Activated naive CD4-positive, alpha-beta T cell treated with anti-CD3 and anti-CD28 coated beads, Interleukin-2, amount 50 U/mL, for 72 hours (primary cell): ENCODE data around the gene CSNK1D. TPM values are rescaled to one million over a fixed set of nuclear protein-coding genes. Genes with fewer than 3 reads are reported as not detected.

Source experiments
- ATAC-seq, 2 donors: fragments of 150-1000 bp; cut with Tn5 transposase; 2 replicates each; pipeline ENCODE4 v1.10.0; 2021; ENCODE audit warnings: mild to moderate bottlenecking in 2 of 2, moderate library complexity in 2 of 2
- DNase-seq, 2 donors: peaks; one replicate each; pipeline ENCODE4 v3.0.0; 2021 to 2022; ENCODE audit warnings: low spot score in 2 of 2
- H3K27ac Mint-ChIP-seq, 2 donors: one replicate each; pipeline ENCODE4 v1.8.0; 2022; ENCODE audit warnings: mild to moderate bottlenecking in 2 of 2, mixed read lengths in 2 of 2
- H3K36me3 Mint-ChIP-seq, 2 donors: one replicate each; pipeline ENCODE4 v1.8.0; 2022; ENCODE audit warnings: mixed read lengths in 2 of 2
- H3K9me3 Mint-ChIP-seq, 2 donors: one replicate each; pipeline ENCODE4 v1.8.0; 2022; ENCODE audit warnings: mixed read lengths in 2 of 2
- total RNA-seq, 2 donors: library from RNA; stranded (reverse); gene quantifications; one replicate each; pipeline ENCODE4 v1.2.3, GENCODE V29; 2022

CSNK1D gene
- total RNA-seq, 2 donors from 2014 or later = 130 to 171 TPM

DNA sequence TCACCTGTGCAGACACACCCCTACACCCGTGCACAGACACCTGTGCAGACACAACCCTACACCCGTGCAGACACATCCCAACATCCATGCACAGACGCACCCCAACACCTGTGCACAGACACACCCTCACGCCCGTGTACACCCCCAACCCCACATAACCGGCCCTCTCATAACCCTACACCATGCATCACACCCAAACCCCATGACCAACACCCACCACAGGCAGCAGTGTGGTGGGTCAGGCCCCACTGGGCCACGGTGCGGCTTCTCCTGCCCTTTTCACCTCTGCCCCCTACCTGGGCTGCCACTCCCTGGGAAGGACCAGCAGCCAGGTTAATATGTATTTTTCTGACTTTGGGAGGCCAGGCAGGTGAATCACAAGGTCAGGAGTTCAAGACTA, 48.8 kb downstream of the CSNK1D start:
- DNase-seq = no peak
- H3K27ac Mint-ChIP-seq = no peak overlapping the region
- H3K9me3 Mint-ChIP-seq = no peaks in the 10 kb centered on the region
- peaks cover 0 to 1% of the 10 kb centered on the region in 2 donors for H3K36me3 Mint-ChIP-seq
- no peak for ATAC-seq

GRCh38 chr17:82223517-82223916, 50.0 kb downstream of the CSNK1D start:
- no peaks in the 10 kb centered on the region for H3K36me3 Mint-ChIP-seq
- no peak overlapping the region for H3K27ac Mint-ChIP-seq
- ATAC-seq = no peak
- no peak for DNase-seq
- H3K9me3 Mint-ChIP-seq = no peaks in the 10 kb centered on the region

DNA sequence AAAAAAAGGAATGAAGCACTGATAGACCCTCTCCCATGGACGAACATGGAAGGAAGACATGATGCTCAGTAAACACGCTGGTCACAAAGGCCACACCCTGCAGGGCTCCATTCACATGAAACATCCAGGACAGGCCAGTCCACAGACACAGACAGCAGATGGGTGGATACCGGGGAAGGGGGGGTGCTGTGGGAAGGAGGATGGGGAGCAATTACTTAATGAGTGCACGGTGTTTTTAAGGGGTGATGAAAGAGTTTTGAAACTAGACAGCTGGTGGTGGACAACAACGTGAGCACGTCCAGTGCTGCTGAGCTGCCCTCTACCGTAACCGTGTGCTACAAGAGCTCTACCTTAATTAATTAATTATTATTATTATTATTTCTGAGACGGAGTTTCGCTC, 50.7 kb downstream of the CSNK1D start:
- H3K9me3 Mint-ChIP-seq = no peaks in the 10 kb centered on the region
- H3K27ac Mint-ChIP-seq = no peak overlapping the region
- DNase-seq (no peak), ATAC-seq (no peak)
- H3K36me3 Mint-ChIP-seq = no peaks in the 10 kb centered on the region

- Mint-ChIP-seq H3K9me3 (no peaks in the 10 kb centered on the region), H3K27ac (no peak overlapping the region), H3K36me3 (no peaks in the 10 kb centered on the region)
- DNase-seq (no peak), ATAC-seq (no peak)
Measured at GRCh38 chr17:82221341-82221902, 52.1 kb downstream of the CSNK1D start.

GRCh38 chr17:82219753-82220709, 53.5 kb downstream of the CSNK1D start:
- no peak overlapping the region for H3K27ac Mint-ChIP-seq
- DNase-seq = no peak
- H3K36me3 Mint-ChIP-seq = no peaks in the 10 kb centered on the region
- no peaks in the 10 kb centered on the region for H3K9me3 Mint-ChIP-seq
- no peak for ATAC-seq

DNA sequence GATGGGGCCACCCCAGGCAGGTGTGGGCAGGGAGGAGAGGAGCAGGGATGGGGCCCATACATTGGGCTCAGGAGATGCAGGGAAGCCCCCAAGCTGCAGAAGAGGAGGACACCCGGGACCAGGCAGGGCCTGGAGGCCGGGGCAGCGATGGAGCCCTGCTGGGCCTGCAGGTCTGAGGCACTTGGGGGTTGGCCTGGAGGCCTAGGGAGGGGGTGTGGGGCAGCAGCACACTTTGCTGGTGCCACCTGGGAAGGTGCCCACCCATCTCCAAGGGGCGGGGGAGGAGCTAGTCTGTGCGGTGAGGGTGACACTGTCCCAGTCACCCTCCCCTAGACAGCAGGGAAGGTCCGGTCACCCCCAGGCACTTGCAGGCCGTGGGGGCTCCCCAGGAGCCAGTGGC, 54.4 kb downstream of the CSNK1D start:
- ATAC-seq (no peak), DNase-seq (no peak)
- H3K36me3 Mint-ChIP-seq = no peaks in the 10 kb centered on the region
- no peak overlapping the region for H3K27ac Mint-ChIP-seq
- no peaks in the 10 kb centered on the region for H3K9me3 Mint-ChIP-seq

GRCh38 chr17:82218349-82219075, 55.0 kb downstream of the CSNK1D start:
- DNase-seq (no peak), ATAC-seq (no peak)
- H3K36me3 Mint-ChIP-seq = no peaks in the 10 kb centered on the region
- H3K27ac Mint-ChIP-seq = no peak overlapping the region
- no peaks in the 10 kb centered on the region for H3K9me3 Mint-ChIP-seq

GRCh38 chr17:82217530-82218204, 55.8 kb downstream of the CSNK1D start:
- DNase-seq = no peak
- Mint-ChIP-seq H3K27ac (peak overlapping the region in 1 of 2 donors; percentile 64), H3K9me3 (no peaks in the 10 kb centered on the region), H3K36me3 (no peaks in the 10 kb centered on the region)
- peak in 1 of 2 donors; percentile 21 for ATAC-seq

- no peaks in the 10 kb centered on the region for H3K9me3 Mint-ChIP-seq
- no peaks in the 10 kb centered on the region for H3K36me3 Mint-ChIP-seq
- no peak for DNase-seq
- H3K27ac Mint-ChIP-seq = peak overlapping the region in 1 of 2 donors; percentile 64
- no peak for ATAC-seq
Measured at GRCh38 chr17:82217120-82217529, 56.4 kb downstream of the CSNK1D start.

DNA sequence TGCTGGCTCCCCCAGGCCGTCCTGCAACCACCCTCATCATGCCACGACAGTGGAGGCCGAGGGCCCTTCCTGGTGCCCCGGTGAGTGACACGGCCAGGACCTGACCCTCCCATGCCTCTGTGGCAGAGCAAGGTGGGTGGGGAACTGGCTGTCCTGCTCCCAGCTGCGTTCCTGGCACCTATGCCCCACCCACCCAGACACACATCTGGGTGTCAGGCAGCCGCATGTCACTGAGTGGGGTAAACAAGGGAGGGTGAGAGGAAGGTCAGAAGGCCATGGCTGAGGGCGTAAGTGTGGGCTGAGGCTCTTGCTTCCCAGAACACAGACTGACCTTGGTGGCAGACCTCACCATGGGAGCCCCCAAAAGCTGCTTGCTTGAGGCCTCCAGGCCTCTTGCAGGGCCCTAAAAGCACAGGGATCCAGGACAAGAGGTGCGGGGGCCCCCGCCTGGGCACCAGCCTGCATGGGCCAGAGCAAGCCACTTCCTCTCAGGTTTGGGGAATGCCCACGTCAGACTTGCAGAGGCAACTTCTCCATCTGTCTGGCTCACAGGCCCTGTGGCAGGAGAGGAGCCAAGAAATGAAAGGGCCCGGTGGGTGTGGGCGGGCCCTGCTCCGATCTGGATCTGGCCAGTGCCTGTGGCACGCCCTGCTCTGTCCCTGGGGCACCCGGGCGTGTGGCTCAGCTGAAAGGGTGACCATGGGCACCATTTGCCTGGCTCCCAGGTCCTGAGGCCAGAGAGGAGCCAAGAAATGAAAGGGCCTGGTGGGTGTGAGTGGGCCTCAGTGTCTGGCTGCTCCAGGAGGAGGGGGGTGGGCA, 57.0 kb downstream of the CSNK1D start:
- Mint-ChIP-seq H3K9me3 (no peaks in the 10 kb centered on the region), H3K27ac (peak overlapping the region; percentile 64 to 74), H3K36me3 (no peaks in the 10 kb centered on the region)
- DNase-seq (no peak), ATAC-seq (peak; percentile 28 to 67)

DNA sequence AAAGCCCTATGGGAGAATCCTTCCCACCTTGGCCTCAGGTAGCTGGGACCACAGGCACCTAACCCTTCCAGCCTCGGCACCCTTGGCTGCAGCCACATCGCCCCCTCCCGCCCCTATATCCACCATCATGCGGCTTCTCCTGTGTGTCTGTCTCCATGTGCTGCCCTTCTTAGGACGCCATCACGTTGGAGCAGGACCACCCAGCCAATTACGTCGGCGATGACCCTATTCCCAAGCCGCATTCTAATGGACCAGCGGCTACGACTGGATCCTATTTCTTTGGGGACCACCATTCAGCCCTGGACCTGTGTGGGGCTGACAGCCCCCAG, 57.6 kb downstream of the CSNK1D start:
- ATAC-seq (no peak), DNase-seq (no peak)
- H3K36me3 Mint-ChIP-seq = no peaks in the 10 kb centered on the region
- H3K9me3 Mint-ChIP-seq = no peaks in the 10 kb centered on the region
- peak overlapping the region; percentile 64 to 74 for H3K27ac Mint-ChIP-seq

DNA sequence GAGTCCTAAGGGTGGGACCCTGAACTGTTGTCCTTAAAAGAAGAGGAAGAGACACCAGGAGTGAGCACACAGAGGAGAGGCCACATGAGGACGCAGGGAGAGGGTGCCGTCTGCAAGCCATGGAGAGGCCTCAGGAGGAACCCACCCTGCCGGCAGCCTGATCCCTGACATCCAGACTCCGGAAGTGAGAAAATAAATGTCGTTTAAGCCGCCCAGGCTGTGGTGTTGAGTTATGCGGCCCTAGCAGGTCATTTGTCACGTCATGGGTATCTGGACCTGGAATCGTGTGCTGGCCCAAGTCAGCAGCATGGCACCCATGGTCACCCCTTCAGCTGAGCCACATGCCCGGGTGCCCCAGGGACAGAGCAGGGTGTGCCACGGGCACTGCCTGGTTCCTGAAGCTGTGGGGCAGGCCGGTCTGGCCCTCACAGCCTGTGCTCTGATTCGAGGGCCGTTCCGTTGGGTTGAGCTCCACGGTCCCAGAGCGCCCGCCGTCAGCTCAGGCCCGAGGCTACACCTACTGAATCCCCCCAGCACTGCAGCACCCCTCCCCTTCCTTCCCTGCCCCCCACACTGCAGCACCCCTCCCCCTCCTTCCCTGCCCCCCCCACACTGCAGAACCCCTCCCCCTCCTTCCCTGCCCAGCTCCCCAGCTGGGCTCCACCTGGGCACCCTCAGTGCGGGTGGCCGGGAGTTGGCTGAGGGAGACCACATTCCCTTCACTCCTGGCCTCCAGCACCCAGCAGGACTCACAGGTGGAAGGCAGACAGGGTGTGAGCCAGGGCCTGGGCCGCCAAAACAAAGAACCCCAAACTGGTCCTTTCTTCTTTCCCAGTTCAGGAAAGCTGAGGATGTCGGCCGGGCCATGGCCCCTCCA, 58.2 kb downstream of the CSNK1D start:
- no peaks in the 10 kb centered on the region for H3K36me3 Mint-ChIP-seq
- ATAC-seq (no peak), DNase-seq (no peak)
- no peak overlapping the region for H3K27ac Mint-ChIP-seq
- no peaks in the 10 kb centered on the region for H3K9me3 Mint-ChIP-seq

DNA sequence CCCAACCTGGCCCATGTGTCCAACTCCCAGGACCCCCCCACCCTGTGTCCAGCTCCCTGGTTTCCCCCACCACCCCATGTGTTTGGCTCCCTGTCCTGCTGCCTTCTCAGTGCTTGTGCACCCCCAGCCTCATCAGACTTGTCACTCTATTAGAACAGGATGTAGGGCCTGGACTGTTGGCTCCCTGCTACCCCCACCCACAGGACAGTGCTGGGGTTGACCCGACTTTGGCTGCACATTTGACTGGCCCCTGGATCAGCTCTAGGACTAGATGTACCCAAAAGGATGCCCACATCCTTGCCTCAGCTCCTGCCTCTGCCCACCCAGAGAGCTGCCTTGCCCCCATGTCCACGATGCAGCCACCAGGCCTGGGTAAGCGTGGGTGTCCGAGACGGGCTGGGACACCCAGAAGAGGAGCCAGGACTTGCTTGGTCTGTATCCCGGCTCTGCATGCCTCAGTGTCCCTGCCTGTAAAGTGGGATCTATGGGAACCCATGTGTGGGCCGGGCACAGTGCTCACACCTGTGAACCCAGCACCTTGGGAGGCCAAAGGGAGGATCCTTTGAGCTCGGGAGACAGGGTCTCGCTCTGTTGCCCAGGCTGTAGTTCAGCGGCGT, 59.4 kb downstream of the CSNK1D start:
- Mint-ChIP-seq H3K9me3 (no peaks in the 10 kb centered on the region), H3K27ac (no peak overlapping the region), H3K36me3 (no peaks in the 10 kb centered on the region)
- DNase-seq (no peak), ATAC-seq (no peak)

DNA sequence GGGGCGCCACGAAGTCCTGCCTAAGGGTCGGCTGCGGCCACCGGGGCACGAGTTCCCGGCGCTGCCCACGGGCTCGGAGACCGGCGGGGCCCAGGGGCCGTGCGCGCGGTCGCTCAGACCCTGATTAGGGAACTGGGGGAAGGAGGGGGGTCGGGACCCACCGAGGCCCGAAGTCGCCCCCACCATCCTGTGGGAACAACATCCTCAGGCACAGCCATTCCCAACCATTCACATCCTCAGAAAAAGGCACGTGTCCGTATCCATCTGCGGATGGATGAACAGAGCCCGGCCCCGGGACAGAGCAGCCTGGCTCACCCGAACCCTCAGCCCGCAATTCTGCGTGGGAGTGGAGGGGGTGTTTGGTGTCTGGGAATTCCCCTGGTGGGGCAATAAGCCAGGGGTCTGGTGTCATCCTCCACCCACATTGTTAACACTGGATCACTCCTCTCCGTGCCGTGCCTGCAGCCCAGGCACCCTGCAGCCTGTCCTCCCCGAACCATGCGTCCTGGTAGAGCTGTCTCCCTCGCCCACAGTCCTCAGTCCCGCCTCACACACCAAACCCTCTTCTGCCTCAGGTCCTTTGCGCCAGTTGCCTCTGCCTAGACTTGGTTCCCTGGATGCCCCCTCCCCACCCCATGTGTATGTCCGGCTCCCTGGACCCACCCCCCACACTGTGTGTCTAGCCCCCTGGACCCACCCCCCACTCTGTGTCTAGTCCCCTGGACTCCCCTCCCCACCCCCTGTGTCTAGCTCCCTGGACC, 60.1 kb downstream of the CSNK1D start:
- ATAC-seq (peak; percentile 15 to 32), DNase-seq (no peak)
- H3K9me3 Mint-ChIP-seq = no peaks in the 10 kb centered on the region

More for the DNA sequence above, 60.1 kb downstream of the CSNK1D start:
- no peaks in the 10 kb centered on the region for H3K36me3 Mint-ChIP-seq
- H3K27ac Mint-ChIP-seq = peak overlapping the region in 1 of 2 donors; percentile 17
